Natural killer cell (primary cell): ENCODE results near the gene TNNT3. TPM values are rescaled to one million over a fixed set of nuclear protein-coding genes. Genes with fewer than 3 reads are reported as not detected.

Experiments
- ATAC-seq, 3 donors: fragments of 150-1000 bp in 2 of 3; fragments of 200-7000 bp in 1 of 3; cut with Tn5 transposase; 1 replicate in 1 of 3; 2 replicates in 2 of 3; pipeline ENCODE4 v1.10.0; 2021; ENCODE audit warnings: mild to moderate bottlenecking in 2 of 3, moderate library complexity in 2 of 3
- DNase-seq, 2 donors: peaks; one replicate each; pipeline versions ENCODE4 v3.0.0 to v3.0.0-alpha.2; 2013 to 2021; ENCODE audit warnings: mixed read lengths in 1 of 2
- H3K27ac ChIP-seq: one replicate; pipeline ENCODE4 v1.5.1; 2013; ENCODE audit warnings: mild to moderate bottlenecking, low read length
- H3K27me3 ChIP-seq: one replicate; pipeline ENCODE4 v1.6.1; 2013; ENCODE audit warnings: low read length; ENCODE audit not compliant: control insufficient read depth, insufficient read depth
- H3K36me3 ChIP-seq: one replicate; pipeline ENCODE4 v1.6.1; 2013; ENCODE audit warnings: low read length; ENCODE audit not compliant: control insufficient read depth, insufficient read depth
- H3K4me1 ChIP-seq: one replicate; pipeline ENCODE4 v1.6.1; 2013; ENCODE audit warnings: low read length; ENCODE audit not compliant: control insufficient read depth, insufficient read depth
- H3K4me3 ChIP-seq: one replicate; pipeline ENCODE4 v1.5.1; 2013; ENCODE audit warnings: low read length
- H3K9me3 ChIP-seq: one replicate; pipeline ENCODE4 v1.6.1; 2013; ENCODE audit warnings: low read length; ENCODE audit not compliant: control insufficient read depth, insufficient read depth
- H3K27ac Mint-ChIP-seq, 2 donors: one replicate each; pipeline ENCODE4 v1.8.0; 2022; ENCODE audit warnings: mild to moderate bottlenecking in 2 of 2, mixed read lengths in 2 of 2, moderate library complexity in 1 of 2
- H3K27me3 Mint-ChIP-seq, 2 donors: one replicate each; pipeline ENCODE4 v1.8.0; 2022; ENCODE audit warnings: low read depth in 2 of 2, mixed read lengths in 2 of 2
- H3K36me3 Mint-ChIP-seq: one replicate; pipeline ENCODE4 v1.8.0; 2022; ENCODE audit warnings: mixed read lengths
- H3K4me1 Mint-ChIP-seq, 2 donors: one replicate each; pipeline ENCODE4 v1.8.0; 2022; ENCODE audit warnings: mixed read lengths in 2 of 2
- H3K4me3 Mint-ChIP-seq: one replicate; pipeline ENCODE4 v1.8.0; 2022; ENCODE audit warnings: mild to moderate bottlenecking, moderate library complexity, mixed read lengths
- H3K9me3 Mint-ChIP-seq, 2 donors: one replicate each; pipeline ENCODE4 v1.8.0; 2022; ENCODE audit warnings: mixed read lengths in 2 of 2
- WGBS: methylation state at CpG from one replicate; pipeline ENCODE4 v1.1.7; 2013; ENCODE audit warnings: missing lambda C conversion rate; ENCODE audit not compliant: insufficient coverage; 5-methylcytosine and 5-hydroxymethylcytosine counted together
- intact Hi-C: fragments of 100-400 bp; cut with micrococcal nuclease; formaldehyde crosslinking; loops from one replicate; pipeline ENCODE4 v1.14.2; 2022
- total RNA-seq, 4 donors: library from RNA; stranded (reverse); fragments of 120-200 nt in 1 of 4; gene quantifications; one replicate each; pipeline versions ENCODE4 v1.2.3 to v1.2.4, GENCODE V29; 2013 to 2022
- TF ChIP-seq, protein P1 (sequence below): fragments of 200-600 bp; IDR thresholded peaks from one replicate; pipeline ENCODE4 v1.8.0; 2022; ENCODE audit warnings: antibody characterized with exemption

Gene TNNT3
- total RNA-seq, 3 donors from 2014 or later (not counting 1 experiment from before 2014, with no cell fraction given), result 15.8 to 27.9 (median 26.2) TPM

DNA sequence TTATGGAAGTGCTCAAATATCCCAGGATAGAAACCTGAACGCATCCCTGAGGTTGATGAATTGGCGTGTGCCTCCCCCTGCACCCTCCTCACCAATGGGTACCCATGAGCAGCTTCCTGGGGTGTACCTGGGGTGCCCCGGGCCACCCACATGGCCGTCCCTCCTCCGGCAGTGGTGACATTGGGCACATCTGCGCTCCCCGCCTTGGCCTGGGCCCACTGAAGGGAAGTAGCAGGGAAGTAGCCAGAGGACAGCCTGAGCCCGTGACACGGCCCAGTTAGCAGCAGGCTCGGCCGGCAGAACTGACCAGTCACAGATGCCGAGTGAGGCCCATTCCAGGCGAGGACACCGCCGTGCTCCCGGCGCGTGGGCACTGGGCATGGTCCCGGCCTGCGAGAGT is 44.4 kb downstream of the TNNT3 start:
- Histone ChIP-seq H3K9me3 (no peaks in the 10 kb centered on the region), H3K4me1 (no peaks in the 10 kb centered on the region), H3K27me3 (no peaks in the 10 kb centered on the region), H3K36me3 (no peaks in the 10 kb centered on the region), H3K4me3 (no peak overlapping the region), H3K27ac (no peak overlapping the region)
- H3K4me3 Mint-ChIP-seq, result no peak overlapping the region
- no peaks in the 10 kb centered on the region for H3K27me3 Mint-ChIP-seq
- ATAC-seq, result no peak
- DNase-seq, result no peak
- no CpG with 5 or more reads among the region's 20 CpGs for WGBS
- no peaks in the 10 kb centered on the region for H3K36me3 Mint-ChIP-seq
- intact Hi-C loops, result no loop called here
- H3K4me1 Mint-ChIP-seq, result no peaks in the 10 kb centered on the region
- TF ChIP-seq, protein P1, sequence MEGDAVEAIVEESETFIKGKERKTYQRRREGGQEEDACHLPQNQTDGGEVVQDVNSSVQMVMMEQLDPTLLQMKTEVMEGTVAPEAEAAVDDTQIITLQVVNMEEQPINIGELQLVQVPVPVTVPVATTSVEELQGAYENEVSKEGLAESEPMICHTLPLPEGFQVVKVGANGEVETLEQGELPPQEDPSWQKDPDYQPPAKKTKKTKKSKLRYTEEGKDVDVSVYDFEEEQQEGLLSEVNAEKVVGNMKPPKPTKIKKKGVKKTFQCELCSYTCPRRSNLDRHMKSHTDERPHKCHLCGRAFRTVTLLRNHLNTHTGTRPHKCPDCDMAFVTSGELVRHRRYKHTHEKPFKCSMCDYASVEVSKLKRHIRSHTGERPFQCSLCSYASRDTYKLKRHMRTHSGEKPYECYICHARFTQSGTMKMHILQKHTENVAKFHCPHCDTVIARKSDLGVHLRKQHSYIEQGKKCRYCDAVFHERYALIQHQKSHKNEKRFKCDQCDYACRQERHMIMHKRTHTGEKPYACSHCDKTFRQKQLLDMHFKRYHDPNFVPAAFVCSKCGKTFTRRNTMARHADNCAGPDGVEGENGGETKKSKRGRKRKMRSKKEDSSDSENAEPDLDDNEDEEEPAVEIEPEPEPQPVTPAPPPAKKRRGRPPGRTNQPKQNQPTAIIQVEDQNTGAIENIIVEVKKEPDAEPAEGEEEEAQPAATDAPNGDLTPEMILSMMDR, result no peak
- no peaks in the 10 kb centered on the region for H3K9me3 Mint-ChIP-seq
- no peak overlapping the region for H3K27ac Mint-ChIP-seq

DNA sequence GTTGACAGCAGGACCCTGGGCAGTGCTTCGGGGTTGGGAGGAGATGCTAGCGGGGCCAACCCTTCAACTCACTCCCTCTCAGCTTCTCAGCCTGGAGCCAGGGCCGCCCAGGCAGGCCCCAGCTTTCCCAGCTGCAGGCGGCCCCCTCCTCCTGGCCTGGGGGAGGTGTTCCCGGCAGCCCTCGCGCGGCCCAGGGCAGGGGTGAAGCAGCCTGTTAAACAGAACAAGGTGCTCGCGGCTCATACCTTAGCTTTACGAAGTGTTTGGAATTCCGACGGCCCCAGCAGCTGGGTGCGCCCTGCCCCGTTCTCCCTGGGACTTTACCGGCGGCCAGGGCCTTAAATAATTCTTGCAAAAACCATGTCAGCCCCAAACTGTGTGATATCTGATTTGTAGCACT is 44.8 kb downstream of the TNNT3 start:
- H3K4me1 Mint-ChIP-seq, result no peaks in the 10 kb centered on the region
- WGBS, result no CpG with 5 or more reads among the region's 17 CpGs

DNA sequence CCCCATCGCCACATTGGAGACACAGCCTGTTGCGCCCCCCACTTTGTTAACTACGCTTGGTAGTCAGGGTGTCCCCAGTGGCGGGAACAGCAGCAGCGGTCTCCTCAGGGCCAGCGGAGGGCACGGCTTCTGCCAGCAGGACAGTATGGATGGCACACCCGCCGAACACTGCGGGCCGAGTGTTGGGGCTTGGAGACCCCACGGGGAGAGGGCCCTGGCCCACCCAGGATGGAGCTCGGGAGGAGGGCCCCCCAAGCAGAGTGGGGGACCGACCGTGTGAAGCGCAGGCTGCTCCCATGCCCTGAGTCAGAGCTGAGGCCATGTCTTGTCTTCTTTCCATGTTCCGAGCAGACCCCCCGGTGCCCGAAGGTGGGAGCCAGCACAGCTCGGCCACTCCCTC is 45.5 kb downstream of the TNNT3 start:
- no peak for ATAC-seq
- no peaks in the 10 kb centered on the region for H3K4me1 Mint-ChIP-seq
- H3K4me3 Mint-ChIP-seq, result no peak overlapping the region
- intact Hi-C loops, result no loop called here
- H3K27me3 ChIP-seq, result no peaks in the 10 kb centered on the region
- H3K27ac Mint-ChIP-seq, result no peak overlapping the region
- H3K27ac ChIP-seq, result no peak overlapping the region
- H3K9me3 ChIP-seq, result no peaks in the 10 kb centered on the region
- no peaks in the 10 kb centered on the region for H3K9me3 Mint-ChIP-seq
- TF ChIP-seq, protein P1, result no peak
- no peaks in the 10 kb centered on the region for H3K36me3 Mint-ChIP-seq
- DNase-seq, result no peak
- no peaks in the 10 kb centered on the region for H3K36me3 ChIP-seq
- no CpG with 5 or more reads among the region's 20 CpGs for WGBS
- no peaks in the 10 kb centered on the region for H3K4me1 ChIP-seq
- no peak overlapping the region for H3K4me3 ChIP-seq
- H3K27me3 Mint-ChIP-seq, result no peaks in the 10 kb centered on the region

More for the DNA sequence above, 44.8 kb downstream of the TNNT3 start:
- Mint-ChIP-seq H3K36me3 (no peaks in the 10 kb centered on the region), H3K9me3 (no peaks in the 10 kb centered on the region), H3K27ac (no peak overlapping the region), H3K4me3 (no peak overlapping the region), H3K27me3 (no peaks in the 10 kb centered on the region)
- Histone ChIP-seq H3K9me3 (no peaks in the 10 kb centered on the region), H3K27ac (no peak overlapping the region), H3K36me3 (no peaks in the 10 kb centered on the region), H3K4me1 (no peaks in the 10 kb centered on the region), H3K27me3 (no peaks in the 10 kb centered on the region), H3K4me3 (no peak overlapping the region)
- no peak for ATAC-seq
- DNase-seq, result no peak
- TF ChIP-seq, protein P1, result no peak
- intact Hi-C loops, result no loop called here

DNA sequence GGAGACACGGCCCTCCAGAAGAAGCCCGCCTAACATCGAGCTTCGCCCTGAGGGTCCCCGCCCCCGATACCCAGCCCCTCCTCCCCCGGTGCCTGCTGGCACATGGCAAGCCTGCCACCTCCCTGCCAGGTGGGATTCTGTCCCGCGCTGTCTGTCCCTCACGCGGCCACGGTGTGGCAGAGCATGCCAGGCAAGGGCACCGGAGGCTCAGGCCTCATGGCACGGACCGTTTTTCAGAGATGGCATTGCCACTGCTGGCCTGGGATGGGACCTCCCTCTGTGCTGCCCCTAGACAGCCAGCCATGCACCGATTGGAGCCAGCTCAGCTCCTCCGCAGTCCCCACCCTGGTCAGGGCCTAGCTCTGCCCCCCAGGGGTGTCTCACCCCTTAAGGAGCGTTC is 47.0 kb downstream of the TNNT3 start:
- H3K4me1 Mint-ChIP-seq, result no peaks in the 10 kb centered on the region
- no peaks in the 10 kb centered on the region for H3K36me3 Mint-ChIP-seq
- H3K27ac Mint-ChIP-seq, result no peak overlapping the region
- WGBS, result no CpG with 5 or more reads among the region's 18 CpGs
- ATAC-seq, result no peak
- H3K36me3 ChIP-seq, result no peaks in the 10 kb centered on the region
- no peaks in the 10 kb centered on the region for H3K27me3 Mint-ChIP-seq
- H3K9me3 Mint-ChIP-seq, result no peaks in the 10 kb centered on the region
- no peaks in the 10 kb centered on the region for H3K4me1 ChIP-seq
- H3K9me3 ChIP-seq, result no peaks in the 10 kb centered on the region
- TF ChIP-seq, protein P1, result no peak
- H3K27me3 ChIP-seq, result no peaks in the 10 kb centered on the region
- intact Hi-C loops, result no loop called here
- DNase-seq, result no peak
- no peak overlapping the region for H3K27ac ChIP-seq
- H3K4me3 ChIP-seq, result no peak overlapping the region
- H3K4me3 Mint-ChIP-seq, result no peak overlapping the region
